Osteocyte (in vitro differentiated cells): ENCODE results near the gene LSM8. TPM values are rescaled to one million over a fixed set of nuclear protein-coding genes. Genes with fewer than 3 reads are reported as not detected.

Source experiments
- DNase-seq: peaks from one replicate; pipeline ENCODE4 v3.0.0; 2021; ENCODE audit warnings: mixed read lengths; ENCODE audit not compliant: unreplicated experiment; ENCODE audit errors: extremely low spot score
- H3K27ac Mint-ChIP-seq: one replicate; pipeline ENCODE4 v1.8.0; 2021; ENCODE audit warnings: mild to moderate bottlenecking, mixed read lengths; ENCODE audit not compliant: unreplicated experiment
- H3K27me3 Mint-ChIP-seq: one replicate; pipeline ENCODE4 v1.8.0; 2021; ENCODE audit warnings: mixed read lengths; ENCODE audit not compliant: unreplicated experiment
- H3K36me3 Mint-ChIP-seq: one replicate; pipeline ENCODE4 v1.8.0; 2021; ENCODE audit warnings: mixed read lengths; ENCODE audit not compliant: unreplicated experiment
- H3K4me1 Mint-ChIP-seq: one replicate; pipeline ENCODE4 v1.8.0; 2021; ENCODE audit warnings: mixed read lengths; ENCODE audit not compliant: unreplicated experiment
- H3K4me3 Mint-ChIP-seq: one replicate; pipeline ENCODE4 v1.8.0; 2021; ENCODE audit warnings: mild to moderate bottlenecking, moderate library complexity, mixed read lengths; ENCODE audit not compliant: unreplicated experiment
- H3K9me3 Mint-ChIP-seq: one replicate; pipeline ENCODE4 v1.8.0; 2021; ENCODE audit warnings: mixed read lengths; ENCODE audit not compliant: unreplicated experiment
- total RNA-seq: library from RNA; stranded (reverse); gene quantifications from 2 replicates; pipeline ENCODE4 v1.2.1, GENCODE V29; 2021
- TF ChIP-seq, protein P1 (sequence below): fragments of 200-600 bp; sonication (generic); IDR thresholded peaks from 2 replicates; pipeline ENCODE4 v1.5.0; 2021; ENCODE audit warnings: antibody characterized with exemption, mild to moderate bottlenecking, moderate library complexity

The LSM8 gene
- total RNA-seq, 1 donor from 2014 or later = 27.3 TPM

DNA sequence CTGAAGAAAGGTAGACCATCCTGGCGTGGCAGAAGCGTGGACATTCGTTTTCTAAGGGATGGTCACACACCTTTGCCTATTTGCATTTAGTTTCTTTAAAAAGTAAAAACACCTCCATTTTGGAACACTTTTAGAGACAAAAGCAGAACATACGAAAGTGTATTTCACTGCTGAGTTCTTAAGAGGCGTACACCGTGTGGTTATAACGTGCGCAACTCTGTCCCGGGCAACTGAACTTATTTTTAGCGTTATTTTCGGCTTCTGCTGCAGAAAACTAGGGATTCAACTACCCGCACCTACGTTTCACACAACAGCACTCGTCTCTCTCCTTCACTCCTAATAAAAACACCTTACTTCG is 557 bp upstream of the LSM8 start:
- Mint-ChIP-seq H3K36me3 (peaks cover 10% of the 10 kb centered on the region), H3K4me1 (peaks cover 40% of the 10 kb centered on the region), H3K9me3 (no peaks in the 10 kb centered on the region), H3K27ac (peak overlapping the region; percentile 100), H3K27me3 (no peaks in the 10 kb centered on the region), H3K4me3 (peak overlapping the region; percentile 95)
- TF ChIP-seq, protein P1, sequence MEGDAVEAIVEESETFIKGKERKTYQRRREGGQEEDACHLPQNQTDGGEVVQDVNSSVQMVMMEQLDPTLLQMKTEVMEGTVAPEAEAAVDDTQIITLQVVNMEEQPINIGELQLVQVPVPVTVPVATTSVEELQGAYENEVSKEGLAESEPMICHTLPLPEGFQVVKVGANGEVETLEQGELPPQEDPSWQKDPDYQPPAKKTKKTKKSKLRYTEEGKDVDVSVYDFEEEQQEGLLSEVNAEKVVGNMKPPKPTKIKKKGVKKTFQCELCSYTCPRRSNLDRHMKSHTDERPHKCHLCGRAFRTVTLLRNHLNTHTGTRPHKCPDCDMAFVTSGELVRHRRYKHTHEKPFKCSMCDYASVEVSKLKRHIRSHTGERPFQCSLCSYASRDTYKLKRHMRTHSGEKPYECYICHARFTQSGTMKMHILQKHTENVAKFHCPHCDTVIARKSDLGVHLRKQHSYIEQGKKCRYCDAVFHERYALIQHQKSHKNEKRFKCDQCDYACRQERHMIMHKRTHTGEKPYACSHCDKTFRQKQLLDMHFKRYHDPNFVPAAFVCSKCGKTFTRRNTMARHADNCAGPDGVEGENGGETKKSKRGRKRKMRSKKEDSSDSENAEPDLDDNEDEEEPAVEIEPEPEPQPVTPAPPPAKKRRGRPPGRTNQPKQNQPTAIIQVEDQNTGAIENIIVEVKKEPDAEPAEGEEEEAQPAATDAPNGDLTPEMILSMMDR = no peak
- no peak for DNase-seq

DNA sequence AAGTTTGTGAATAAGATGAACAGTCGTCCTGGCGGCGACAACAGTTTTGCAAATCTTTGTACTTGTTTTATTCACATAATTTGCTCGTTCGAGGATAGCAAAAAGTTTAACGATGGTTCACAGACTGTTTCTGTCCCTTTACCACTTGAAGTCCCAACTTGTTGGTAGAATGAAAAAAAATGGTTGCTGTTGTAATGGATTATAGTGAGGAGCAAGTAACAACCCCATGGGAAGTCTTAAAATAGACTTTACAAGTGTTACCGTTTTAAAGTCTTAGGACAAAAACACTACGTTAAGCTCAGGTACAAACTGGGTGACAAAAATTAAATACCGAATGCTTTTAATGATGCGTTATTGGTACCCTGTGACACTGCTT is 589 bp downstream of the LSM8 start:
- H3K4me1 Mint-ChIP-seq = peaks cover 40% of the 10 kb centered on the region
- H3K27me3 Mint-ChIP-seq = no peaks in the 10 kb centered on the region
- no peak for DNase-seq
- peak overlapping the region; percentile 100 for H3K27ac Mint-ChIP-seq
- peak overlapping the region; percentile 95 for H3K4me3 Mint-ChIP-seq
- peaks cover 17% of the 10 kb centered on the region for H3K36me3 Mint-ChIP-seq
- H3K9me3 Mint-ChIP-seq = no peaks in the 10 kb centered on the region
- TF ChIP-seq, protein P1 = no peak

DNA sequence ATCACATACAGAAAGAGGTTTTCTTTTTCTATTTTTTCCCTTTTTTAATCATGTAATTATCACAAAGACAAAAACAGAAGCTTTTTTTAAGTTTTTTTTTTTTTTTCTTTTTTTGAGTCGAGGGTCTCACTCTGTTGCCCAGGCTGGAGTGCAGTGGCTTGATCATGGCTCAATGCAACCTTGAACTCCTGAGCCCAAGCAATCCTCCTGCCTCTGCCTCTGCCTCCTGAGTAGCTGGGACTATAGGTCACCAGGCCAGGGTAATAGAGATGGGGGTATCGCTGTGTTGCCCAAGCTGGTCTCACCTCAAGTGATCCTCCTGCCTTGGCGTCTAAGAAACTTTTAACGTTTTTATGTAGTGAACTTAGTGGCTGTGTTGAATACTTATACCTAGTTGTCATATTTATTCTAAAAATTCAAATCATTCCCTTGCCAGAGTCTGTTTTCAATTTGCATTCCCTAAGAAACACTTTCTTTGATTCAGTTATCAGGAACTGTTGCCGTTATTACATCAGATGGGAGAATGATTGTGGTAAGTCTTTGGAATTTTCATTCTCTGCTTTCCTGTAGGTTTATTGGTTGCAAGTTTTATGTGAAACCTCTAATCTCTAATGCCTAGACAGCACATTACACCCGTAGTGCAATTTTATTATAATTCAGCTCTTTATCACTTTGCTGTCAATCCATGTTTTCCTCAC is 1.3 kb downstream of the LSM8 start:
- Mint-ChIP-seq H3K27me3 (no peaks in the 10 kb centered on the region), H3K36me3 (peaks cover 20% of the 10 kb centered on the region), H3K4me3 (peak overlapping the region; percentile 95), H3K4me1 (peaks cover 40% of the 10 kb centered on the region), H3K27ac (peak overlapping the region; percentile 21), H3K9me3 (no peaks in the 10 kb centered on the region)
- TF ChIP-seq, protein P1 = no peak
- no peak for DNase-seq

DNA sequence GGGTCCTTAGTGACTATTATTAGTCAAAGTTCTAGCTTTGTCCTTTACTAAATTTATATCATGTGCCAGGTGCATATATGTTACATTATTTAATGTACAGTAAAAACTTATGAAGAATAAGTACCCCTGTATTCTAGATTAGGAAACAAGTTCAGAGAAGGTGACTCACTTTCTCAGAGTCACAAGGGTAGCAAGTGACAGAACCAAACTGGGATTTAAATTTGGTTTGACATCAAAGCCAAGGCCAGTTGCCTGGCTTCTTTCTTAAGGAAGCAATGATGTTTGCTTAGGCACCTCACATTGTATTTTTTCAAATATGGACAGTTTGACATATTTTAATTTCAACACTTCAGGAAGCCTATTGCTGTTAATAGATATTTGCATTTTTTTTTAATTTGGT is 2.5 kb downstream of the LSM8 start:
- no peak for DNase-seq
- Mint-ChIP-seq H3K4me1 (peaks cover 40% of the 10 kb centered on the region), H3K27ac (no peak overlapping the region), H3K4me3 (peak overlapping the region; percentile 24), H3K27me3 (no peaks in the 10 kb centered on the region), H3K9me3 (no peaks in the 10 kb centered on the region), H3K36me3 (peaks cover 20% of the 10 kb centered on the region)
- TF ChIP-seq, protein P1 = no peak

DNA sequence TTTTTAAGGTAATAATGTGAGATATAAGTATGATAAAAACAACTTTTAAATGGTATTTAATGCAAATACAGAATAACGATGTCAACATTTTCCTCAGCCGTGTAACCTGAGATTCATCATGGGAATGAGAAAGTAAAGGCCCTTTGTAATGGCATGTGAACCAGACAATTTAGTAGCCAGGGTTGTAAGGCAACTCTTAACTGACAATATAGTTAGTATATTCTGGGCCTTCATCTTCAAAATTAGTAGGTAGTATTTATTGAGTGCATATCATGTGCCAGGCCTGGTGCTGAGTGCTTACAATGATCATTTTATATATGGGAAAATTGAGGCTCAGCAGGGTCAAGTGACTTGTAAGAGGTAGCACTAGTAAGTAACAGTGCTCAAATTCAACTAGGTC is 10.6 kb downstream of the LSM8 start:
- Mint-ChIP-seq H3K36me3 (peaks cover 12% of the 10 kb centered on the region), H3K9me3 (no peaks in the 10 kb centered on the region), H3K4me1 (no peaks in the 10 kb centered on the region), H3K27me3 (no peaks in the 10 kb centered on the region), H3K27ac (no peak overlapping the region), H3K4me3 (no peak overlapping the region)
- DNase-seq = no peak
- TF ChIP-seq, protein P1 = no peak
